Measurements from ENCODE around the gene SERTAD2. TPM values are rescaled to one million over a fixed set of nuclear protein-coding genes. Genes with fewer than 3 reads are reported as not detected.
A peak's percentile ranks its signal among the peaks of the same experiment; 100 is the strongest.

The SERTAD2 gene
- total RNA-seq, 1 donor from 2014 or later: 19.1 TPM

DNA sequence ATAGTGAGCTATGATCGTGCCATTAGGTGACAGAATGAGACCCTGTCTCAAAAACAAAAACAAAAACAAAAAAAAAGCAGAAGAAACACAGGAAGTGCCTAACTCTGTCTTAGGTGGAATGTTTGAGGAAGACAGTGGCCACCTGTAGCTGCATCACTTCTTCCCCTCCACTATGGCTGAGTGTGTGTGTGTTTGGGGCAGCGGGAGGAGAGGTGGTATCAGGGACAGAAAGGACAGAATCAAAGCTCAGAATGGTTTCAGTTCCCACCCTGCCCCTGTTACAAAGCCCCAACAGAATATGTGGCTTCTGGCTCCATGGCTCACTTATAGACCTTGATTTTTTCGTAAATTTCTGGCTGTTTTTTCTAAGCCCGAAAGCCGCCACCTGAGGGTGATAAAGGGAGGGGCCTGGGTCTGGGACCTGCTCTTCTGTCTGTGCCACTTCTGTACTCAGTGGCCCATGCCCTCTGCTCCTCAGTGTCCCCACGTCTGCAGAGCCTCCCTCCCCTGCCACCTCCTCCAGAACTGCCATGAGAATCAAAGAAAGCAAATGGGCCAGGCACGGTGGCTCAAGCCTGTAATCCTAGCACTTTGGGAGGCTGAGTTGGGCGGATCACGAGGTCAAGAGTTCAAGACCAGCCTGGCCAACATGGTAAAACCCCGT, 27.4 kb downstream of the SERTAD2 start:
- Histone ChIP-seq H2AFZ (replicated peaks) (no peak overlapping the region), H4K20me1 (ENCODE audit: low read depth) (no peaks in the 10 kb centered on the region), H3K4me2 (peak overlapping the region; percentile 65), H3K27ac (no peak overlapping the region), H3K9me3 (ENCODE audit: low read depth) (no peaks in the 10 kb centered on the region), H3K9ac (no peak overlapping the region), H3K36me3 (no peaks in the 10 kb centered on the region), H3K4me1 (peaks cover 52% of the 10 kb centered on the region), H3K27me3 (no peaks in the 10 kb centered on the region), H3K79me2 (ENCODE audit: low read depth) (no peaks in the 10 kb centered on the region), H3F3A (ENCODE audit: low read depth) (peaks cover 51% of the 10 kb centered on the region), H3K4me3 (no peak overlapping the region)
- no peak for DNase-seq (ENCODE audit: low spot score)
- H3K4me1 Mint-ChIP-seq: peaks cover 61% of the 10 kb centered on the region
- peak overlapping the region; percentile 95 for H3K27ac Mint-ChIP-seq
- H3K27me3 Mint-ChIP-seq (ENCODE audit: insufficient read depth, low read depth): peaks cover 4% of the 10 kb centered on the region
- peaks cover 4% of the 10 kb centered on the region for H3K36me3 Mint-ChIP-seq
- TF ChIP-seq EZH2 (IDR thresholded peaks at IDR 0.05): no peak
- no peak for TF ChIP-seq EZH2phosphoT487 (IDR thresholded peaks at IDR 0.05)
- TF ChIP-seq, protein P1, sequence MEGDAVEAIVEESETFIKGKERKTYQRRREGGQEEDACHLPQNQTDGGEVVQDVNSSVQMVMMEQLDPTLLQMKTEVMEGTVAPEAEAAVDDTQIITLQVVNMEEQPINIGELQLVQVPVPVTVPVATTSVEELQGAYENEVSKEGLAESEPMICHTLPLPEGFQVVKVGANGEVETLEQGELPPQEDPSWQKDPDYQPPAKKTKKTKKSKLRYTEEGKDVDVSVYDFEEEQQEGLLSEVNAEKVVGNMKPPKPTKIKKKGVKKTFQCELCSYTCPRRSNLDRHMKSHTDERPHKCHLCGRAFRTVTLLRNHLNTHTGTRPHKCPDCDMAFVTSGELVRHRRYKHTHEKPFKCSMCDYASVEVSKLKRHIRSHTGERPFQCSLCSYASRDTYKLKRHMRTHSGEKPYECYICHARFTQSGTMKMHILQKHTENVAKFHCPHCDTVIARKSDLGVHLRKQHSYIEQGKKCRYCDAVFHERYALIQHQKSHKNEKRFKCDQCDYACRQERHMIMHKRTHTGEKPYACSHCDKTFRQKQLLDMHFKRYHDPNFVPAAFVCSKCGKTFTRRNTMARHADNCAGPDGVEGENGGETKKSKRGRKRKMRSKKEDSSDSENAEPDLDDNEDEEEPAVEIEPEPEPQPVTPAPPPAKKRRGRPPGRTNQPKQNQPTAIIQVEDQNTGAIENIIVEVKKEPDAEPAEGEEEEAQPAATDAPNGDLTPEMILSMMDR (IDR thresholded peaks at IDR 0.05): no peak
- no peaks in the 10 kb centered on the region for H3K9me3 Mint-ChIP-seq
- no peak overlapping the region for H3K4me3 Mint-ChIP-seq

GRCh38 chr2:64625299-64626145, 28.2 kb downstream of the SERTAD2 start:
- Mint-ChIP-seq H3K27ac (peak overlapping the region; percentile 95), H3K4me1 (peaks cover 57% of the 10 kb centered on the region), H3K36me3 (no peaks in the 10 kb centered on the region), H3K27me3 (ENCODE audit: insufficient read depth, low read depth) (peaks cover 4% of the 10 kb centered on the region), H3K4me3 (no peak overlapping the region), H3K9me3 (no peaks in the 10 kb centered on the region)
- H3K9me3 ChIP-seq (ENCODE audit: low read depth): no peaks in the 10 kb centered on the region
- no peak overlapping the region for H3K27ac ChIP-seq
- no peaks in the 10 kb centered on the region for H3K36me3 ChIP-seq
- H3K79me2 ChIP-seq (ENCODE audit: low read depth): no peaks in the 10 kb centered on the region
- H3K4me1 ChIP-seq: peaks cover 59% of the 10 kb centered on the region
- no peaks in the 10 kb centered on the region for H3K27me3 ChIP-seq
- H3K4me3 ChIP-seq: no peak overlapping the region
- peak; percentile 59 for DNase-seq (ENCODE audit: low spot score)
- no peak overlapping the region for H3K9ac ChIP-seq
- H2AFZ ChIP-seq (replicated peaks): no peak overlapping the region
- peaks cover 49% of the 10 kb centered on the region for H3F3A ChIP-seq (ENCODE audit: low read depth)
- no peaks in the 10 kb centered on the region for H4K20me1 ChIP-seq (ENCODE audit: low read depth)
- no peak overlapping the region for H3K4me2 ChIP-seq
- TF ChIP-seq EZH2 (IDR thresholded peaks at IDR 0.05): no peak
- TF ChIP-seq, protein P1 (IDR thresholded peaks at IDR 0.05): peak; percentile 52

DNA sequence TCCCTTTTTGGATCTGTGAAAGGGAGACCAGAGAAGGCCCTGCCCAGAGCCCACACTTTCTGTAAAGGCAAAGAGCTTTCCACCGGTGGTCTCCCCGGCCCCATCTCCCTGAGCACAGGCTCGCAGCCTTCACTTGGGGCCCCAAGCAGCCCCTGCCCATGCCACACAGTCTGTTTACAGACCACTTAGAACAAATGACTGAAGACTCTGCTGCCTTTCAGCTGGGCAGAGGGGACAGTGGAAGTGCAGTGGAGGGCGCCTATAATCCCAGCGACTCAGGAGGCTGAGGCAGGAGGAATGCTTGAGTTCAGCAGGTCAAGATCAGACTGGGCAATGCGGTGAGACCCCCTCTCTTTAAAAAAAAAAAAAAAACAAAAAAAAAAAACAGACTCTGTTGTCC, 28.9 kb downstream of the SERTAD2 start:
- no peaks in the 10 kb centered on the region for H3K9me3 ChIP-seq (ENCODE audit: low read depth)
- Mint-ChIP-seq H3K4me3 (no peak overlapping the region), H3K27ac (peak overlapping the region; percentile 57), H3K27me3 (ENCODE audit: insufficient read depth, low read depth) (peaks cover 4% of the 10 kb centered on the region), H3K9me3 (no peaks in the 10 kb centered on the region), H3K36me3 (no peaks in the 10 kb centered on the region), H3K4me1 (peaks cover 59% of the 10 kb centered on the region)
- H3F3A ChIP-seq (ENCODE audit: low read depth): peaks cover 45% of the 10 kb centered on the region
- no peak overlapping the region for H3K9ac ChIP-seq
- H3K27me3 ChIP-seq: no peaks in the 10 kb centered on the region
- no peak overlapping the region for H3K4me3 ChIP-seq
- no peak overlapping the region for H3K27ac ChIP-seq
- no peak overlapping the region for H3K4me2 ChIP-seq
- no peaks in the 10 kb centered on the region for H3K36me3 ChIP-seq
- no peaks in the 10 kb centered on the region for H3K79me2 ChIP-seq (ENCODE audit: low read depth)
- H2AFZ ChIP-seq (replicated peaks): no peak overlapping the region
- TF ChIP-seq, protein P1 (IDR thresholded peaks at IDR 0.05): no peak
- no peak for TF ChIP-seq EZH2 (IDR thresholded peaks at IDR 0.05)
- no peak for TF ChIP-seq EZH2phosphoT487 (IDR thresholded peaks at IDR 0.05)
- H3K4me1 ChIP-seq: peaks cover 66% of the 10 kb centered on the region
- no peaks in the 10 kb centered on the region for H4K20me1 ChIP-seq (ENCODE audit: low read depth)
- no peak for DNase-seq (ENCODE audit: low spot score)

Data from neural progenitor cell (in vitro differentiated cells).